Stimulated activated naive CD4-positive, alpha-beta T cell treated with Interleukin-2 at 50 U/mL for 16 hours (primary cell): ENCODE data around the gene MECR.
A peak's percentile ranks its signal among the peaks of the same experiment; 100 is the strongest.

Experiments used
- DNase-seq: peaks from one replicate; lab custom pipeline; 2025; lab: John Stamatoyannopoulos, UW

The MECR gene

GRCh38 chr1:29202053-29202452, 28.7 kb downstream of the MECR start:
- DNase-seq = no peak

GRCh38 chr1:29201595-29202051, 29.1 kb downstream of the MECR start:
- no peak for DNase-seq

- no peak for DNase-seq
Measured at GRCh38 chr1:29200906-29201594, 29.7 kb downstream of the MECR start.

GRCh38 chr1:29197993-29198392, 32.7 kb downstream of the MECR start:
- no peak for DNase-seq

GRCh38 chr1:29197590-29197924, 33.2 kb downstream of the MECR start:
- no peak for DNase-seq

GRCh38 chr1:29196863-29197589, 33.7 kb downstream of the MECR start:
- DNase-seq = no peak

GRCh38 chr1:29195881-29196291, 34.8 kb downstream of the MECR start:
- DNase-seq = no peak

- DNase-seq = no peak
Measured at GRCh38 chr1:29193879-29194455, 36.8 kb downstream of the MECR start.

GRCh38 chr1:29190718-29191117, 40.0 kb downstream of the MECR start:
- DNase-seq = no peak

- DNase-seq = no peak
Measured at GRCh38 chr1:29186707-29187106, 44.0 kb downstream of the MECR start.

GRCh38 chr1:29186252-29186651, 44.5 kb downstream of the MECR start:
- no peak for DNase-seq

- no peak for DNase-seq
Measured at GRCh38 chr1:29183287-29183686, 47.4 kb downstream of the MECR start.

GRCh38 chr1:29181413-29182225, 49.1 kb downstream of the MECR start, which contains the start of gene SRSF4:
Gene SRSF4 (minus strand): TSS chr1:29181900. CDS start chr1:29181752, 148 bp downstream.
- peak; percentile 98 for DNase-seq

GRCh38 chr1:29180497-29181412, 50.0 kb downstream of the MECR start:
- DNase-seq = peak; percentile 19

GRCh38 chr1:29179641-29180184, 51.0 kb downstream of the MECR start:
- DNase-seq = no peak

- DNase-seq = no peak
Measured at GRCh38 chr1:29177022-29177705, 53.6 kb downstream of the MECR start.

GRCh38 chr1:29176576-29176975, 54.2 kb downstream of the MECR start:
- no peak for DNase-seq

GRCh38 chr1:29172415-29172939, 58.3 kb downstream of the MECR start:
- DNase-seq = no peak

- no peak for DNase-seq
Measured at GRCh38 chr1:29171521-29171920, 59.2 kb downstream of the MECR start.

GRCh38 chr1:29171089-29171488, 59.6 kb downstream of the MECR start:
- no peak for DNase-seq
